ENCODE data around the gene PRKCQ. TPM values are rescaled to one million over a fixed set of nuclear protein-coding genes. Genes with fewer than 3 reads are reported as not detected.
"Not testable (repeated sequence)": the region's sequence is repeated elsewhere in the genome, so short reads cannot be mapped to it uniquely, and the experiment has no call there.

Gene PRKCQ
- total and polyA plus RNA-seq, 3 donors from 2014 or later, result 2.5 to 3.0 (median 2.9) TPM

GRCh38 chr10:6588082-6588481 is 8.0 kb upstream of the PRKCQ start:
- no peak overlapping the region for H3K4me3 ChIP-seq
- 55 to 56% methylated on average over 3 of the region's 3 CpGs for WGBS, 2 donors
- no peak for DNase-seq
- no peak for TF ChIP-seq POLR2A (IDR thresholded peaks at IDR 0.05)
- TF ChIP-seq, protein P1, sequence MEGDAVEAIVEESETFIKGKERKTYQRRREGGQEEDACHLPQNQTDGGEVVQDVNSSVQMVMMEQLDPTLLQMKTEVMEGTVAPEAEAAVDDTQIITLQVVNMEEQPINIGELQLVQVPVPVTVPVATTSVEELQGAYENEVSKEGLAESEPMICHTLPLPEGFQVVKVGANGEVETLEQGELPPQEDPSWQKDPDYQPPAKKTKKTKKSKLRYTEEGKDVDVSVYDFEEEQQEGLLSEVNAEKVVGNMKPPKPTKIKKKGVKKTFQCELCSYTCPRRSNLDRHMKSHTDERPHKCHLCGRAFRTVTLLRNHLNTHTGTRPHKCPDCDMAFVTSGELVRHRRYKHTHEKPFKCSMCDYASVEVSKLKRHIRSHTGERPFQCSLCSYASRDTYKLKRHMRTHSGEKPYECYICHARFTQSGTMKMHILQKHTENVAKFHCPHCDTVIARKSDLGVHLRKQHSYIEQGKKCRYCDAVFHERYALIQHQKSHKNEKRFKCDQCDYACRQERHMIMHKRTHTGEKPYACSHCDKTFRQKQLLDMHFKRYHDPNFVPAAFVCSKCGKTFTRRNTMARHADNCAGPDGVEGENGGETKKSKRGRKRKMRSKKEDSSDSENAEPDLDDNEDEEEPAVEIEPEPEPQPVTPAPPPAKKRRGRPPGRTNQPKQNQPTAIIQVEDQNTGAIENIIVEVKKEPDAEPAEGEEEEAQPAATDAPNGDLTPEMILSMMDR (IDR thresholded peaks at IDR 0.05), result no peak
- no peaks in the 10 kb centered on the region for H3K9me3 ChIP-seq
- H3K27me3 ChIP-seq, result no peaks in the 10 kb centered on the region
- intact Hi-C loops (cut with DNase I; ENCODE audit: low total_unique reads), result no loop called here
- no peaks in the 10 kb centered on the region for H3K36me3 ChIP-seq (ENCODE audit: low read depth, missing control alignments)
- H3K4me1 ChIP-seq, result no peaks in the 10 kb centered on the region
- H3K27ac ChIP-seq, result no peak overlapping the region

DNA sequence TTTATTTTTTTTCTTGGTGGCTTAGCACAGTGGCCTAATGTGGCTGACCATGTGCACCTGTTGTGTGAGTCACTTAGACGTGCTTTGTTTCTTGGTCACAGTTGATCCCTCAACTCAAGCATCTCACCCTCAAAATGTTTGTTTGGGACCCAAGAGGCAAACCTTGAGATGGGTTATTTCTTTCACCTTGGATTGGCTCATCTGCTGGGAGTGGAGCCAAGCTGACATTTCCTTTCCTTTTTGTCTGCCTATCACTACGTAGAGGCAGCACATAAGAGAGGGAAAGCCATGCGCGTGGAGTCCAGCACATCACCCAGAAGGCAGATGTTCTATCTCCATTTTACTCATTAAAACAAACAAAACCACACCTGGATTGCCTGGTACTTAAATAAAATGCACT is 6.4 kb upstream of the PRKCQ start:
- 84 to 90% methylated on average over 4 of the region's 4 CpGs for WGBS, 2 donors
- intact Hi-C loops (cut with DNase I; ENCODE audit: low total_unique reads), result no loop called here
- Histone ChIP-seq H3K27ac (no peak overlapping the region), H3K27me3 (no peaks in the 10 kb centered on the region), H3K9me3 (no peaks in the 10 kb centered on the region), H3K36me3 (ENCODE audit: low read depth, missing control alignments) (no peaks in the 10 kb centered on the region), H3K4me1 (no peaks in the 10 kb centered on the region), H3K4me3 (no peak overlapping the region)
- no peak for DNase-seq
- TF ChIP-seq, protein P1 (IDR thresholded peaks at IDR 0.05), result no peak
- TF ChIP-seq POLR2A (IDR thresholded peaks at IDR 0.05), result no peak

GRCh38 chr10:6583447-6583846 is 3.4 kb upstream of the PRKCQ start:
- Histone ChIP-seq H3K4me3 (no peak overlapping the region), H3K36me3 (ENCODE audit: low read depth, missing control alignments) (no peaks in the 10 kb centered on the region), H3K4me1 (no peaks in the 10 kb centered on the region), H3K9me3 (no peaks in the 10 kb centered on the region), H3K27me3 (no peaks in the 10 kb centered on the region), H3K27ac (no peak overlapping the region)
- TF ChIP-seq, protein P1 (IDR thresholded peaks at IDR 0.05), result no peak
- no peak for TF ChIP-seq POLR2A (IDR thresholded peaks at IDR 0.05)
- intact Hi-C loops (cut with DNase I; ENCODE audit: low total_unique reads), result no loop called here
- WGBS, 2 donors, result 85 to 88% methylated on average over 10 of the region's 10 CpGs
- no peak for DNase-seq

DNA sequence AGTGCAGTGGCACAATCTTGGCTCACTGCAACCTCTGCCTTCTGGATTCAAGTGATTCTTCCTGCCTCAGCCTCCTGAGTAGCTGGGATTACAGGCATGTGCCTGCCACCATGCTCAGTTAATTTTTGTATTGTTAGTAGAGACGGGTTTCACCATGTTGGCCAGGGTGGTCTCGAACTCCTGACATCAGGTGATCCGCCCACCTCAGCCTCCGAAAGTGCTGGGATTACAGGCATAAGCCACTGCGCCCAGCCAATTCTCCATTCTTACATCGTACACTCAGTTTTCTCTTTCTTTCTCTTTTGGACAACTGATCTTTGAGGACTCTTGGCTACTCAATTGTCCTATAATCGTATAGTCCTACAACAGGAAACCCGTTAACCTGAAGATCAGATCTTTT is 2.8 kb upstream of the PRKCQ start:
- H3K36me3 ChIP-seq (ENCODE audit: low read depth, missing control alignments); intact Hi-C loops (cut with DNase I; ENCODE audit: low total_unique reads); H3K9me3 ChIP-seq; H3K27me3 ChIP-seq; H3K27ac ChIP-seq; H3K4me3 ChIP-seq; DNase-seq; H3K4me1 ChIP-seq: not testable (repeated sequence)
- 95 to 97% methylated on average over 8 of the region's 8 CpGs for WGBS, 2 donors

GRCh38 chr10:6582298-6582697 is 2.2 kb upstream of the PRKCQ start:
- Histone ChIP-seq H3K4me3 (no peak overlapping the region), H3K9me3 (no peaks in the 10 kb centered on the region), H3K27ac (no peak overlapping the region), H3K36me3 (ENCODE audit: low read depth, missing control alignments) (no peaks in the 10 kb centered on the region), H3K27me3 (no peaks in the 10 kb centered on the region), H3K4me1 (no peaks in the 10 kb centered on the region)
- TF ChIP-seq, protein P1 (IDR thresholded peaks at IDR 0.05), result no peak
- no peak for TF ChIP-seq POLR2A (IDR thresholded peaks at IDR 0.05)
- WGBS, 2 donors, result 92 to 96% methylated on average over 5 of the region's 5 CpGs
- DNase-seq, result no peak
- intact Hi-C loops (cut with DNase I; ENCODE audit: low total_unique reads), result no loop called here

All from testis (tissue), 3 donors.